GM21367 (cell line): Measurements from ENCODE around the gene CHKA.

Experiments
- ATAC-seq: cut with Tn5 transposase; IDR thresholded peaks from one replicate; pipeline ENCODE4 v1.9.1; 2021; ENCODE audit not compliant: unreplicated experiment

Gene CHKA

GRCh38 chr11:68048681-68049508 lies 72.3 kb downstream of the CHKA start:
- no peak for ATAC-seq

- no peak for ATAC-seq
These were observed 73.5 kb downstream of the CHKA start for GRCh38 chr11:68047437-68048290.

GRCh38 chr11:68044898-68045351 lies 76.3 kb downstream of the CHKA start:
- no peak for ATAC-seq

GRCh38 chr11:68044145-68044813 lies 76.9 kb downstream of the CHKA start:
- ATAC-seq, result no peak

- ATAC-seq, result no peak
These were observed 77.6 kb downstream of the CHKA start for GRCh38 chr11:68043349-68044144.

- no peak for ATAC-seq
These were observed 78.2 kb downstream of the CHKA start for GRCh38 chr11:68043029-68043348.

GRCh38 chr11:68042219-68043028 lies 78.8 kb downstream of the CHKA start:
- no peak for ATAC-seq

GRCh38 chr11:68041617-68042218 lies 79.5 kb downstream of the CHKA start:
- ATAC-seq, result no peak

- ATAC-seq, result no peak
These were observed 80.1 kb downstream of the CHKA start for GRCh38 chr11:68040957-68041591.

GRCh38 chr11:68040101-68040956 lies 80.9 kb downstream of the CHKA start:
- peak; percentile 39 for ATAC-seq

GRCh38 chr11:68039526-68040086 lies 81.6 kb downstream of the CHKA start:
- no peak for ATAC-seq

- ATAC-seq, result no peak
These were observed 82.3 kb downstream of the CHKA start, which contains the start of gene TCIRG1 for GRCh38 chr11:68038718-68039525. Gene TCIRG1 (plus strand): TSS chr11:68039025. CDS start chr11:68041272, 2,247 bp downstream.

- ATAC-seq, result no peak
These were observed 82.9 kb downstream of the CHKA start for GRCh38 chr11:68038226-68038717.

- no peak for ATAC-seq
These were observed 83.6 kb downstream of the CHKA start for GRCh38 chr11:68037411-68038225.

GRCh38 chr11:68036717-68037239 lies 84.4 kb downstream of the CHKA start:
- no peak for ATAC-seq
